ENCODE data around the gene ARHGAP11B.
"Not testable (repeated sequence)": the region's sequence is repeated elsewhere in the genome, so short reads cannot be mapped to it uniquely, and the experiment has no call there.

ARHGAP11B gene

GRCh38 chr15:30625436-30626193 lies at the start of gene ARHGAP11B:
ARHGAP11B (plus strand) TSS chr15:30626128.
- DNase-seq = peak; percentile 93
- peak; percentile 99 for ATAC-seq
- peak within 1 kb of the TSS; percentile 95 for H3K27ac Mint-ChIP-seq
- not testable (repeated sequence) for H3K9me3 Mint-ChIP-seq, H3K27me3 Mint-ChIP-seq
- H3K4me1 Mint-ChIP-seq = peaks cover 19% of the 10 kb centered on the region
- peak within 1 kb of the TSS; percentile 100 for H3K4me3 Mint-ChIP-seq
- H3K36me3 Mint-ChIP-seq (ENCODE audit: low read depth) = peaks cover 17% of the 10 kb centered on the region

GRCh38 chr15:30579394-30579970 lies 46.4 kb upstream of the ARHGAP11B start:
- H3K27me3 Mint-ChIP-seq; DNase-seq; H3K4me3 Mint-ChIP-seq; H3K4me1 Mint-ChIP-seq; ATAC-seq; H3K36me3 Mint-ChIP-seq (ENCODE audit: low read depth); H3K9me3 Mint-ChIP-seq; H3K27ac Mint-ChIP-seq: not testable (repeated sequence)

GRCh38 chr15:30580716-30581115 lies 45.2 kb upstream of the ARHGAP11B start:
- not testable (repeated sequence) for H3K36me3 Mint-ChIP-seq (ENCODE audit: low read depth); H3K4me3 Mint-ChIP-seq; ATAC-seq; H3K27ac Mint-ChIP-seq; DNase-seq; H3K9me3 Mint-ChIP-seq; H3K27me3 Mint-ChIP-seq; H3K4me1 Mint-ChIP-seq

- not testable (repeated sequence) for H3K27me3 Mint-ChIP-seq; DNase-seq; ATAC-seq; H3K4me3 Mint-ChIP-seq; H3K4me1 Mint-ChIP-seq; H3K27ac Mint-ChIP-seq; H3K36me3 Mint-ChIP-seq (ENCODE audit: low read depth); H3K9me3 Mint-ChIP-seq
Measured at GRCh38 chr15:30598953-30599352, 27.0 kb upstream of the ARHGAP11B start.

- not testable (repeated sequence) for DNase-seq; H3K27ac Mint-ChIP-seq; H3K4me1 Mint-ChIP-seq; H3K27me3 Mint-ChIP-seq; H3K4me3 Mint-ChIP-seq; H3K36me3 Mint-ChIP-seq (ENCODE audit: low read depth); ATAC-seq; H3K9me3 Mint-ChIP-seq
Measured at GRCh38 chr15:30603796-30604195, 22.1 kb upstream of the ARHGAP11B start, which contains the start of gene GOLGA8H. GOLGA8H (plus strand) TSS chr15:30604028; CDS start chr15:30604126, 98 bp downstream.

- not testable (repeated sequence) for H3K36me3 Mint-ChIP-seq (ENCODE audit: low read depth); ATAC-seq; H3K4me3 Mint-ChIP-seq; H3K9me3 Mint-ChIP-seq; H3K27ac Mint-ChIP-seq; DNase-seq; H3K4me1 Mint-ChIP-seq; H3K27me3 Mint-ChIP-seq
Measured at GRCh38 chr15:30612271-30612670, 13.7 kb upstream of the ARHGAP11B start.

GRCh38 chr15:30621342-30621741 lies 4.6 kb upstream of the ARHGAP11B start:
- H3K36me3 Mint-ChIP-seq (ENCODE audit: low read depth); H3K27ac Mint-ChIP-seq; ATAC-seq; H3K27me3 Mint-ChIP-seq; H3K9me3 Mint-ChIP-seq; DNase-seq; H3K4me1 Mint-ChIP-seq; H3K4me3 Mint-ChIP-seq: not testable (repeated sequence)

- Mint-ChIP-seq H3K27ac (peak overlapping the region; percentile 95), H3K36me3 (ENCODE audit: low read depth) (peaks cover 17% of the 10 kb centered on the region), H3K4me3 (peak overlapping the region; percentile 100), H3K4me1 (peaks cover 19% of the 10 kb centered on the region)
- not testable (repeated sequence) for H3K27me3 Mint-ChIP-seq, ATAC-seq, DNase-seq, H3K9me3 Mint-ChIP-seq
Measured at GRCh38 chr15:30626194-30626565, 252 bp downstream of the ARHGAP11B start.

GRCh38 chr15:30626632-30627031 lies 704 bp downstream of the ARHGAP11B start:
- H3K27ac Mint-ChIP-seq = peak overlapping the region; percentile 95
- DNase-seq, H3K27me3 Mint-ChIP-seq, ATAC-seq, H3K9me3 Mint-ChIP-seq: not testable (repeated sequence)
- peaks cover 17% of the 10 kb centered on the region for H3K36me3 Mint-ChIP-seq (ENCODE audit: low read depth)
- H3K4me3 Mint-ChIP-seq = peak overlapping the region; percentile 100
- H3K4me1 Mint-ChIP-seq = peaks cover 19% of the 10 kb centered on the region

- Mint-ChIP-seq H3K9me3 (no peaks in the 10 kb centered on the region), H3K27ac (no peak overlapping the region), H3K4me1 (peaks cover 14% of the 10 kb centered on the region), H3K4me3 (no peak overlapping the region), H3K36me3 (ENCODE audit: low read depth) (peaks cover 43% of the 10 kb centered on the region), H3K27me3 (no peaks in the 10 kb centered on the region)
- no peak for ATAC-seq
- DNase-seq = no peak
Measured at GRCh38 chr15:30650012-30650929, 24.3 kb downstream of the ARHGAP11B start.

GRCh38 chr15:30661154-30661553 lies 35.2 kb downstream of the ARHGAP11B start:
- not testable (repeated sequence) for H3K4me1 Mint-ChIP-seq, H3K4me3 Mint-ChIP-seq, DNase-seq, ATAC-seq, H3K9me3 Mint-ChIP-seq, H3K27ac Mint-ChIP-seq, H3K27me3 Mint-ChIP-seq
- peaks cover 22% of the 10 kb centered on the region for H3K36me3 Mint-ChIP-seq (ENCODE audit: low read depth)

- not testable (repeated sequence) for H3K4me1 Mint-ChIP-seq, H3K4me3 Mint-ChIP-seq, H3K27ac Mint-ChIP-seq, H3K9me3 Mint-ChIP-seq, ATAC-seq, H3K27me3 Mint-ChIP-seq, DNase-seq
- H3K36me3 Mint-ChIP-seq (ENCODE audit: low read depth) = peaks cover 53% of the 10 kb centered on the region
Measured at GRCh38 chr15:30669621-30670020, 43.7 kb downstream of the ARHGAP11B start.

- no peak for ATAC-seq
- Mint-ChIP-seq H3K4me1 (no peaks in the 10 kb centered on the region), H3K27ac (no peak overlapping the region), H3K27me3 (no peaks in the 10 kb centered on the region), H3K4me3 (no peak overlapping the region), H3K36me3 (ENCODE audit: low read depth) (peaks cover 56% of the 10 kb centered on the region), H3K9me3 (no peaks in the 10 kb centered on the region)
- no peak for DNase-seq
Measured at GRCh38 chr15:30670056-30670455, 44.1 kb downstream of the ARHGAP11B start.

- H3K9me3 Mint-ChIP-seq = no peaks in the 10 kb centered on the region
- no peak overlapping the region for H3K4me3 Mint-ChIP-seq
- H3K36me3 Mint-ChIP-seq (ENCODE audit: low read depth) = peaks cover 57% of the 10 kb centered on the region
- no peak overlapping the region for H3K27ac Mint-ChIP-seq
- no peaks in the 10 kb centered on the region for H3K4me1 Mint-ChIP-seq
- no peak for DNase-seq
- no peak for ATAC-seq
- H3K27me3 Mint-ChIP-seq = no peaks in the 10 kb centered on the region
Measured at GRCh38 chr15:30671309-30671708, 45.4 kb downstream of the ARHGAP11B start.

Data from activated naive CD8-positive, alpha-beta T cell treated with anti-CD3 and anti-CD28 coated beads, Interleukin-2, amount 50 U/mL, for 24 hours (primary cell).